Activated CD8-positive, alpha-beta memory T cell treated with anti-CD3 and anti-CD28 coated beads, Interleukin-2, amount 50 U/mL, for 1 hour (primary cell): Measurements from ENCODE around the gene AANAT.

Experiments used
- DNase-seq: peaks from one replicate; pipeline ENCODE4 v3.0.0-alpha.2; 2020; ENCODE audit errors: extremely low read depth

AANAT gene

GRCh38 chr17:76467366-76467765 is at the start of gene AANAT:
Gene AANAT, plus strand, starts transcription at chr17:76467603. Its CDS starts 1,144 bp downstream, at chr17:76468747.
- DNase-seq, result no peak

DNA sequence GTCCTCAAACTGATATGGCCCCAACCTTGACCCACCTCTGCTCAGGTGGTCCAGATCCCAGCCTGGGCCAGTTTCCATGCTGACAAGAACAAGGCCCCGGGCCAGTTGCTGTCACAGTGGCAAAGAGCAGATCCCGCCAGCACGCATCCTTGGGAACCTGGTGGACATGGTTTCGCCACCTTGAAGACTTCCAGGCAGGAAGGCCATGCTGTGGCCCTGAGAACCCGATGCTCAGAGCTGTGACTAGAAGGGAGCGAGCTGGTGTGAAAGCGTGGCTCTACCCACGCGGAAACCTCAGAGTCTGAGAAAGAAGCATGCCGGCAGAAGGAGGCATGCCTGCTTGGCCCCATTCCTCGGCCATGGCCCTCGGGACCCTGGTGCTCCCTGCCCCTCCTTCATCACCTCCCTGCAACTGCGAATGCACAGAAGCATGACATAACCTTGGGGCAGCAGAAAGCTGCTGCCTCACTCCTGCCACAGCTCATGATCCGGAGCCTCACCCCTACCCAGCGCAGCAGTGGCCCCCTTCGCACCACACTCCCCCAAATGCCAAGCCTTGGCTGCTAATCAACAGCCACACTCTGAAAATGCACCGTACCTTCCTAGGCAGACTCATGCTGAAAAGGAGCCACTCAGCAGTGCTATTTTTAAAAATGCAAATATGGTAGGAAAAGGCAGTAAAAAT is 47.7 kb upstream of the AANAT start:
- no peak for DNase-seq

GRCh38 chr17:76420356-76421043 is 46.9 kb upstream of the AANAT start:
- DNase-seq, result no peak

DNA sequence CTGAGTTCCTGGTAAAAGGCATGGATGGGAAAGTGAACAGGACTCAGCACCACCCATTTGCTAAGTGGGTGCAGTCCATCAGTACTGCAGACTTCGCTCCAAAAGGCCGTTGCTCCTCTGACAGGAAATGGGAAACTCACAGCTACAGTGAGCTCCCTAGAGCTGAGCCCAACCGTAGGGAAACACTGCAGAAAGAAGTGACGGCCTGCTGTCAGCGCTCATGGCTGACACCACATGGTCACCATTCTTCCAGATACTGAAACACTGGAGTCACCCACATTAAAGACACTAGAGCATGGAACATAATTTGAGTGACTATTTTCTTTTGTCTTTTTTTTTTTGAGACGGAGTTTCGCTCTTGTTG is 46.4 kb upstream of the AANAT start:
- DNase-seq, result no peak

DNA sequence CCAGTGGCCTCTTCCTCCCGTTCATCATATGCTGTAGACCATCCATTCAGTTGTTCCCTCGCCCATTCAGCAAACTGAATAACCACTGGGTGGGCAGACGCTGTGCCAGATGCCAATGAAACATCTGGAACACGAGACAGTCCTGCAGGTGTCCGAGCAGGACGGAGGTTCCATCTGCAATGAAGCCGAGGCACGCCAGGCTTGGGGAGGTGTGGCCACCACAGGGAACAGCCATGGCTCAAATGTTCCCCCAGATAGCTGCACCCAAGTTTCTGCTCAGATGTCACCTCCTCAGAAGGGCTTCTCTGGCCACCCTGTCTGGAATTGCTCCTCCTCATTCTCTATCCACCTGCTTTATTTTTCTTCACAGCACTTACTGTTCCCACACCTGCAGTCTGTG is 45.0 kb upstream of the AANAT start:
- no peak for DNase-seq

GRCh38 chr17:76422860-76423259 is 44.5 kb upstream of the AANAT start:
- no peak for DNase-seq

- no peak for DNase-seq
Measured at GRCh38 chr17:76426853-76427252, 40.5 kb upstream of the AANAT start.

DNA sequence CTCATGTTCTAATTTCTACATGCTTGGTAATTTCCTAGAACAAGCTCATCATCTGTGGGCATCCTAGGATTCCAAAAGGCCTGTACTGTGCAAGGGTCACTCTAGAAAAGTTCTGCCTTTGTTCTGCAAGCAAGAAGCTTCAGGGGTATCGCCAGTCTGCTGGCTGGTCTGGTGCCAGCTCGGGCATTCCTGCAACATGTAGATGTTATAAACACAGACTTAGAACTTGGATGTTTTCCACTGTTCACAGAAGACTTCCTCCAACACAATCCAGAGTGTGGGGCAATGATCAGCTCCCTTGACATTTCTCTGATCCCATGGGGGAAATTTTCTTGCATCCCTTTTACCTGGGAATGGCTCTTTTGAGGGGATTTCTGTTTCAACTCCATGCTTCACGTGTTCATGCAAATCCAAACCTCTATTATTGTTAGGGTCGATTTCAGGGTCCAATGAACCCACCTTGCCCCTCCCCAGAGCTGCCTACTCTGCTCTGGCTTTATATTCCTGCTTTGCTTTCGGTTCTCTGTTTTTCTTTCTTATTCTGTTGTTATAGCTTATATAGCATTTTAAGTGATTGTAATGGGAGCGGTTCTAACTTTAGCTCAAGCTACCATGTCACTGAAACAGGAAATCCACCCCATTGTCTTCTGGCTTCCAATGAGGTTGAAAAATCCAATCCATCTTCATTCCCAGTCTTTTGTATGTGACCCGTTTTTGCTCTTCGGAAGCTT is 39.7 kb upstream of the AANAT start:
- no peak for DNase-seq

- no peak for DNase-seq
Measured at GRCh38 chr17:76428511-76428910, 38.9 kb upstream of the AANAT start.

DNA sequence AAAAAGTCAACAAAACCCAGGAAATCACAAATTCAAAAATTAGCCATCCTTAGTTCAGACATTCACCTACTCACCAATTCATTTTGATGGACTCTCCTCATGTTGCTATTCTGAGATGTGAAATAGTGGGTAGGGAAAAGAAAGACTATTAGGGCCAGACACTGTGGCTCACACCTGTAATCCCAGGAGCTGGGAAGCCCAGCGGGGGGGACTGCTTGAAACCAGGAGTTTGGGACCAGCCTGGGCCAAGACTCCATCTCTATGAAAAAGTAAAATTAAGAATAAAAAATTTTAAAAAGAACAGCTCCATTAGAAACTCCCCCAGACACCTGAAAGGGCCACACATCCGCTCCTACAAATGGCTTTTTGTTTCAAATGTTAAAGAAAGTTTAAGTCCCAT is 35.9 kb upstream of the AANAT start:
- DNase-seq, result no peak

DNA sequence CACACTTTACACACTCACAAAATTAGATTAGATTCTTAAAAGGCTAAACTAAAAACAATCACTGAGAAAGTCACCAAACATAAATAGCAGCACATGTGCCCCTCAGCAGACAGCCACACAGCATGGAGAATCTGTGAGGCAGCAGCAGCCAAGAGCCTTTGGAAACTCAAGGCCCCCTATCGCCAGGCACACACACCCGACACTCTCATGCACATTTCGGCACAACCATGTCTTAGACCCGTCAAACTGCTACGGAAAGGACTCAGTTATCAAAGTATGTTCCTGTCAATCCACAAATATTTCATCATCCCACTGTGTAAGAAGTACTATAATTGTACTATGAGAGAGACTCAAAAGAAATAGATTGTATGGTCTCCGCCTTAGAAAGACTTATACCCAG is 35.4 kb upstream of the AANAT start:
- DNase-seq, result no peak

DNA sequence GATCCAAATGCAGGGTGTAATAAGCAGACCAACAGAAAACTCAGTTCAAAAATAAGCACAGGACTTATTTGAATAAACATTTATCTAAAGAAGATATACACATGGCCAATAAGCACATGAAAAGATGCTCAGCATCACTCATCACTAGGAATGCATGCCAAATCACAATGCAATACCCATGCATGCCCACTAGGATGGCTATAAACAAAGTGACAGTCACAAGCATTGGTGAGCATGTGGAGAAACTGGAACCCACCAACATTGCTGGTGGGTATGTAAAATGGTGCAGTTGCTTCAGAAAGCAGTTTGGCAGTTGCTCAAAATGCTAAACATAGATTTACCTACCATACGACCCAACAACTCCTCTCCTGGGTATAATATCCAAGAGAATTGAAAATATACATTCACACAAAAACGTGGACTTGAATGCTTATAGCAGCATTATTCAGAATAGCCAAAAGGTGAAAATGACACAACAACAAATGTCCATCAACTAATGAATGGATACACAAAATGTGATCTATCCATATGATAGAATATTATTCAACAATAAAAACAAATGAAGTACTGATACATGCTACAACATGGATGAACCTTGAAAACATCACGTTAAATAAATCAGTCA is 34.6 kb upstream of the AANAT start:
- DNase-seq, result no peak

DNA sequence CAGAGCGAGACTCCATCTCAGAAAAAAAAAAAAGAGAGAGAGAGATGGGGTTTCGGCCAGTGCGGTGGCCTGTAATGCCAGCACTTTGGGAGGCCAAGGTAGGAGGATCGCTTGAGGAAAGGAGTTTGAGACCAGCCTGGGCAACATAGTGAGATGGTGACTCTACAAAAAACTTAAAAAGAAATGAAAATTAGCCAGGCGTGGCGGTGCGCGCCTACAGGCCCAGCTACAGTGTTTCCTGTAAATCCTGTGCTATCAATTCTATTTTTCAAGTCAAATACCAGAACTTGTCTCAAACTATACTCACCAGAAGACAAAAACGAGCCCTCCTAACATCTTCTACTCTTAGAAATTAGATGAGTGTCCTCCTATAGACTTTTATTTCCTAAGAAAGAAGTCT is 33.7 kb upstream of the AANAT start:
- DNase-seq, result no peak

DNA sequence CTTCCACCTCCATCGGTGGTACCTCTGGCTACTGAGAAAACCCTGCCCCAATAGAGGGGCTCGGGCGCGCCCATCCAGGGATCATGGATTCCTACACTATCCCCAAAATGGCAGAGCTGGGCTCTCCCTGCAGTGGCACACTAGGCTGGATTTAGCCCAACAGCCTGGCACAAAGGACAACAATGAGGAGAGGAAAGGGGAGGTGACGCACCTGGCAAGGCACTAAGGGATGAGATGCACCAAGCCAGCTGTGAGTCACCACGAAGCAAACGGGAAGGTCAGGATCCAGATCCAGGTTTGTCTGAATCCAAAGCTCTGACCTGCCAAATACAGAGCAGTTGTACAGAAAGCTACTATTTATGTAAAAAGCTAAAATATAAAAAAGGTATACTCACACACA is 32.5 kb upstream of the AANAT start:
- no peak for DNase-seq

DNA sequence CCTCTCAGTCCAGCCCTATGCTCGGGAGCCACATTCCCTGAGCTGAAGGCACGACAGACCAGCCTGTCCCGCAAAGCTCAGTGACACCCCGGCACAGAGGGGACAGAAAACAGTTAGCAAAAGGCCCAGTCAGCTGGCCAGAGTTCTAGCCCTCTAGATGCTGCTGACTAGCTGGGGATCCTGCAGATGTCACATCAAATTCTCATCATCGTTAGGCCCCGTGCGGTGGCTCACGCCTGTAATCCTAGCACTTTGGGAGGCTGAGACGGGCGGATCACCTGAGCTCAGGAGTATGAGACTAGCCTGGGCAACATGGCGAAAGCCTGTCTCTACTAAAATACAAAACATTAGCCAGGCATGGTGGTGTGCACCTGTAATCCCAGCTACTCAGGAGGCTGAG is 31.7 kb upstream of the AANAT start:
- DNase-seq, result no peak

- DNase-seq, result no peak
Measured at GRCh38 chr17:76437467-76438402, 29.7 kb upstream of the AANAT start.

DNA sequence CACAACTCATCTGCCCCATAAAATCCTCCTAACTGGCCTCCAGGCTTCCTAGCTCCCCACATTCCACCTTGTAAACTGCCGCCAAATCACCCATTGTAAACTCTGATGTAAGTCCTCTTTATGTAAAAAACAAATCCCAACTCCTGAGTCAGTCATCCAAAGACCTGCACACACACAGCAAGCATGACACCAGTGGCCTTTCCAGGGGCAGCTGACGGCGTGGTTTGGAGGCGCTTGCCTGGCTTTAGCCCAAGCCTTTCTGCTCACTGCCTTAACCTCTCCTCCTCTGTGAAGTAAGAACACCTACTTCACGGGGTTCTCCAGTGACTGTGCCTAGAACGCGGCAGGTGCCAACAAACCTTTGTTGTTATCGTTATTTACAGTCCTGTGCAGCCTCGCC is 28.5 kb upstream of the AANAT start:
- DNase-seq, result no peak

- no peak for DNase-seq
Measured at GRCh38 chr17:76439314-76439928, 28.0 kb upstream of the AANAT start.

- DNase-seq, result no peak
Measured at GRCh38 chr17:76440751-76441362, 26.5 kb upstream of the AANAT start.

DNA sequence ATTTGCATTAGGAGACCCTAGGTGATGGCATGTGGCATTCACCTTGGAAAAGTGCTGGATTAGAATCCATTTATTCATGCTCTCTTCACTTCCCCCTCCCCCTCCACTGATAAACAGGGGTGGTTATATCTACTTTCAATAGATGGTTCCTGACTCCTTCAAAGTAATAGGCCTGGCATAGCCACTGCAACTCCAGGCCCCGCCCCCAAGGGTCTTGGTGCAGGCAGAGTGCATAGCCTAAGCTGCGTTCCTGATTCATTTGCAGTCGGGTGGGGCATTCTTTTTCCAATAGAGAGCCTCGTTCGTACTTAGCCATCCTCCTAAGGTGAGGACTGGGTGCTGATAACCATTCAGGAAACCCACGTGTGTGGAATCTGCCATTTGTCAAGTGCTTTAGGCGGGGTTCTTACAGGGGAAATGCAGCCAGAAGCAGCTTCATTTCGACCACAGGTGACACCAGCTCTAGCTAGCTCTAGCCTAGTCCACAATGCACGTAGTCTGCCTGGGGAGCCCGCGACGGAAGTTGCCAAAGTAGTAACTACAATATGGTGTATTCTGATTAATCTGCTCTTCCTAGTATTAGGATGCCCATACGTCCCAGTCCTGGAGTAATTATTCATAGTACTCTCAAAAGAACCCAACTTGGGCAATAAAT is 25.6 kb upstream of the AANAT start:
- no peak for DNase-seq
